OCI-LY7 (cell line): ENCODE data around the gene GALNT6. TPM values are rescaled to one million over a fixed set of nuclear protein-coding genes. Genes with fewer than 3 reads are reported as not detected.

Experiments used
- BruUV-seq: library from RNA; stranded (reverse); fragments of 400-500 nt; replicated peaks from 2 replicates; lab custom pipeline; 2021; lab: Mats Ljungman, UMichigan
- CTCF ChIA-PET: fragments of 300-600 bp; sonication (Branson Sonifier 250); formaldehyde crosslinking; loops from one replicate; lab custom pipeline; 2022; ENCODE audit warnings: antibody characterized with exemption; ENCODE audit not compliant: unreplicated experiment; lab: Charles Lee
- POLR2A ChIA-PET: fragments of 300-600 bp; sonication (Branson Sonifier 250); formaldehyde crosslinking; loops from one replicate; lab custom pipeline; 2022; ENCODE audit warnings: antibody characterized with exemption; lab: Charles Lee
- DNase-seq: peaks from one replicate; pipeline ENCODE4 v3.0.0-alpha.2; 2015; ENCODE audit warnings: low spot score
- H2AFZ ChIP-seq: fragments of 200-600 bp; sonication (generic), shearing (Covaris generic); 2 replicates; pipeline ENCODE4 v1.6.1; 2014; ENCODE audit warnings: mild to moderate bottlenecking, antibody characterized with exemption, low read length, moderate library complexity
- H3K27ac ChIP-seq: fragments of 200-600 bp; sonication (generic); 2 replicates; pipeline ENCODE4 v1.5.1; 2014; ENCODE audit warnings: mixed run types, low read depth, mild to moderate bottlenecking, moderate library complexity, low read length, inconsistent platforms; ENCODE audit not compliant: poor library complexity, severe bottlenecking
- H3K36me3 ChIP-seq: fragments of 200-600 bp; sonication (generic); 2 replicates; pipeline ENCODE4 v1.6.1; 2014; ENCODE audit warnings: mild to moderate bottlenecking, antibody characterized with exemption, low read length, moderate library complexity, mixed read lengths; ENCODE audit not compliant: insufficient read depth
- H3K4me1 ChIP-seq: fragments of 200-600 bp; sonication (generic); 2 replicates; pipeline ENCODE4 v1.5.1; 2014; ENCODE audit warnings: mild to moderate bottlenecking, low read length; ENCODE audit not compliant: insufficient read depth, poor library complexity, severe bottlenecking
- H3K4me2 ChIP-seq: fragments of 200-600 bp; sonication (generic); 2 replicates; pipeline ENCODE4 v1.6.1; 2014; ENCODE audit warnings: mild to moderate bottlenecking, low read length
- H3K4me3 ChIP-seq: fragments of 200-600 bp; sonication (generic); 2 replicates; pipeline ENCODE4 v1.5.1; 2014; ENCODE audit warnings: mild to moderate bottlenecking, low read depth, low read length; ENCODE audit not compliant: poor library complexity, severe bottlenecking
- H3K79me2 ChIP-seq: fragments of 200-600 bp; sonication (generic); 2 replicates; pipeline ENCODE4 v1.6.1; 2016; ENCODE audit warnings: low read depth, mild to moderate bottlenecking, low read length, moderate library complexity, mixed read lengths; ENCODE audit not compliant: insufficient read depth
- H3K9me2 ChIP-seq: fragments of 200-600 bp; sonication (generic); 2 replicates; pipeline ENCODE4 v1.6.1; 2016; ENCODE audit warnings: mild to moderate bottlenecking, low read length, mixed read lengths; ENCODE audit not compliant: insufficient read depth
- H3K9me3 ChIP-seq: fragments of 200-600 bp; sonication (generic); 2 replicates; pipeline ENCODE4 v1.6.1; 2014; ENCODE audit warnings: mild to moderate bottlenecking, mixed run types, low read length, mixed read lengths
- H4K20me1 ChIP-seq: fragments of 200-600 bp; sonication (generic); 2 replicates; pipeline ENCODE4 v1.6.1; 2014; ENCODE audit warnings: mild to moderate bottlenecking, antibody characterized with exemption, low read length, moderate library complexity, mixed read lengths; ENCODE audit not compliant: insufficient read depth
- CTCF ChIP-seq: fragments of 200-600 bp; sonication (generic); conservative IDR thresholded peaks from 2 replicates; pipeline ENCODE4 v1.5.1; 2014; ENCODE audit warnings: mild to moderate bottlenecking, antibody characterized with exemption, low read length, moderate library complexity, mixed read lengths
- EZH2phosphoT487 ChIP-seq: fragments of 200-600 bp; sonication (generic); IDR thresholded peaks from 2 replicates; pipeline ENCODE4 v1.6.1; 2018; ENCODE audit warnings: low read depth, borderline replicate concordance, mild to moderate bottlenecking, mixed run types, antibody characterized with exemption, low read length, moderate library complexity, mixed read lengths
- intact Hi-C: fragments of 100-400 bp; cut with micrococcal nuclease; formaldehyde crosslinking; loops from one replicate; pipeline ENCODE4 v1.10.0; 2022; ENCODE audit not compliant: unreplicated experiment
- total RNA-seq, 2 experiments: library from RNA; depleted of rRNA in 1 of 2; stranded (reverse); fragments of >200 nt in 1 of 2; shearing (Covaris generic) in 1 of 2; gene quantifications; 2 replicates each; pipeline ENCODE4 v1.2.3, GENCODE V29; 2014 to 2022

GALNT6 gene
- total RNA-seq, 2 experiments from 2014 or later = 1.4 to 4.8 TPM

DNA sequence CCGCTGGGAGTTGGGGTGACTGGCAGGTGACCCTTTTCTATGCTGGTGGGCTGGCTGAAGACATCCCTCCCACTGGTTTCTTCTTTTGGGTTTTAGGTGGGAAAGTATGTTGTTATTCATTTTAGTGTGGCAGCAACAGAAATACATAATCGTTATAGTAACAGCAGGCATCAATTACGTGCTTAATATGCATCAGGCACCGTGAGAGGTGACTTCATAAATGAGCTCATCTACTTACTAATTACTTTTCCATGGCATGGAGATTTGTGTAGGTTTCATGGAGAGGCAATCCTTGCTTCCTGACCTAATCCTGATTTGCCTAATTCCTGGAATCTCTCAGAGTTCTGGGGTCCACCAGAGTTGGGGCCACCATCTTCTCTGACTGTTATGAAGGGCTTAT, 31.4 kb downstream of the GALNT6 start:
- intact Hi-C loops = no loop called here
- Histone ChIP-seq H4K20me1 (no peaks in the 10 kb centered on the region), H3K9me2 (no peaks in the 10 kb centered on the region), H3K79me2 (no peaks in the 10 kb centered on the region), H3K4me1 (peaks cover 13% of the 10 kb centered on the region), H3K36me3 (no peaks in the 10 kb centered on the region), H3K9me3 (no peaks in the 10 kb centered on the region), H2AFZ (no peak overlapping the region), H3K4me3 (no peak overlapping the region), H3K27ac (no peak overlapping the region), H3K4me2 (no peak overlapping the region)
- CTCF ChIA-PET = interaction anchor here (1.0 kb wide), 1 partner anchor 9 kb away, joined by 3 read pairs; no protein-coding TSS in a partner anchor
- POLR2A ChIA-PET = interaction anchor here (0.7 kb wide), 1 partner anchor 435 kb away, joined by 3 read pairs; a partner anchor contains a TSS
- BruUV-seq = no TSS peak
- DNase-seq = no peak
- no peak for TF ChIP-seq EZH2phosphoT487
- no peak for TF ChIP-seq CTCF

- no peak for DNase-seq
- no peak overlapping the region for H2AFZ ChIP-seq
- intact Hi-C loops = no loop called here
- H3K79me2 ChIP-seq = no peaks in the 10 kb centered on the region
- ChIA-PET POLR2A (no interaction called here), CTCF (no interaction called here)
- H3K4me1 ChIP-seq = peaks cover 13% of the 10 kb centered on the region
- BruUV-seq = no TSS peak
- H3K4me3 ChIP-seq = no peak overlapping the region
- no peak overlapping the region for H3K4me2 ChIP-seq
- H3K36me3 ChIP-seq = no peaks in the 10 kb centered on the region
- H3K9me2 ChIP-seq = no peaks in the 10 kb centered on the region
- no peak for TF ChIP-seq EZH2phosphoT487
- no peak for TF ChIP-seq CTCF
- H3K9me3 ChIP-seq = no peaks in the 10 kb centered on the region
- H3K27ac ChIP-seq = no peak overlapping the region
- no peaks in the 10 kb centered on the region for H4K20me1 ChIP-seq
Observed at GRCh38 chr12:51358496-51358895, 32.7 kb downstream of the GALNT6 start.

- TF ChIP-seq EZH2phosphoT487 = no peak
- TF ChIP-seq CTCF = no peak
- H3K4me2 ChIP-seq = peak overlapping the region; percentile 52
- DNase-seq = peak; percentile 18
Observed at GRCh38 chr12:51357374-51358047, 33.7 kb downstream of the GALNT6 start.

More at GRCh38 chr12:51357374-51358047, 33.7 kb downstream of the GALNT6 start:
- Histone ChIP-seq H3K9me2 (no peaks in the 10 kb centered on the region), H4K20me1 (no peaks in the 10 kb centered on the region), H3K79me2 (no peaks in the 10 kb centered on the region), H3K4me1 (peaks cover 13% of the 10 kb centered on the region), H3K27ac (no peak overlapping the region), H3K36me3 (no peaks in the 10 kb centered on the region), H3K4me3 (no peak overlapping the region), H2AFZ (no peak overlapping the region), H3K9me3 (no peaks in the 10 kb centered on the region)
- ChIA-PET CTCF (interaction anchor here (0.5 kb wide), 1 partner anchor 89 kb away, joined by 3 read pairs; no protein-coding TSS in a partner anchor), POLR2A (interaction anchor here (0.6 to 1.0 kb wide), 2 partner anchors 12 to 112 kb away, joined by 3 to 5 read pairs; no protein-coding TSS in a partner anchor)
- intact Hi-C loops = no loop called here
- BruUV-seq = no TSS peak
